Mesenchymal stem cell (in vitro differentiated cells and primary cell): ENCODE data around the gene IKZF5.

ENCODE experiments used
- DNase-seq: peaks from one replicate; pipeline ENCODE4 v3.0.0-alpha.2; 2013
- H2AFZ ChIP-seq: one replicate; pipeline ENCODE4 v1.6.1; 2013; ENCODE audit warnings: low read depth, mild to moderate bottlenecking, control low read depth, inconsistent platforms, low read length, moderate library complexity
- H2AK5ac ChIP-seq: 2 replicates; pipeline ENCODE4 v1.6.1; 2013; ENCODE audit warnings: low read length, moderate library complexity, mild to moderate bottlenecking, inconsistent platforms; ENCODE audit not compliant: severe bottlenecking
- H2BK120ac ChIP-seq: one replicate; pipeline ENCODE4 v1.6.1; 2013; ENCODE audit warnings: low read depth, mild to moderate bottlenecking, inconsistent platforms, low read length, moderate library complexity
- H2BK12ac ChIP-seq, 2 experiments: one replicate each; pipeline ENCODE4 v1.6.1; 2013; ENCODE audit warnings: inconsistent platforms in 2 of 2, low read length in 2 of 2, mild to moderate bottlenecking in 2 of 2, moderate library complexity in 2 of 2, control low read depth in 1 of 2
- H2BK15ac ChIP-seq: one replicate; pipeline ENCODE4 v1.6.1; 2013; ENCODE audit warnings: mild to moderate bottlenecking, low read depth, inconsistent platforms; ENCODE audit not compliant: poor library complexity, severe bottlenecking
- H2BK5ac ChIP-seq: 2 replicates; pipeline ENCODE4 v1.6.1; 2013; ENCODE audit warnings: low read depth, mild to moderate bottlenecking, low read length, control low read depth, inconsistent platforms; ENCODE audit not compliant: poor library complexity, severe bottlenecking
- H3K14ac ChIP-seq, 2 experiments: one replicate each; pipeline ENCODE4 v1.6.1; 2013; ENCODE audit warnings: inconsistent platforms in 2 of 2, low read length in 2 of 2, control low read depth in 1 of 2, mild to moderate bottlenecking in 1 of 2, moderate library complexity in 1 of 2
- H3K18ac ChIP-seq, 2 experiments: one replicate each; pipeline ENCODE4 v1.6.1; 2013; ENCODE audit warnings: inconsistent platforms in 2 of 2, low read length in 2 of 2, control low read depth in 1 of 2, low read depth in 1 of 2, mild to moderate bottlenecking in 1 of 2
- H3K23ac ChIP-seq, 2 experiments: one replicate each; pipeline ENCODE4 v1.6.1; 2013; ENCODE audit warnings: inconsistent platforms in 2 of 2, low read length in 2 of 2, mild to moderate bottlenecking in 2 of 2, moderate library complexity in 2 of 2, control low read depth in 1 of 2
- H3K27ac ChIP-seq: 2 replicates; pipeline ENCODE4 v1.5.1; 2013; ENCODE audit warnings: mild to moderate bottlenecking, moderate library complexity, low read length, control low read depth, inconsistent platforms; ENCODE audit not compliant: poor library complexity, severe bottlenecking
- H3K27me3 ChIP-seq, 2 experiments: 2 replicates each; pipeline versions ENCODE4 v1.6.1 to v1.7.0; 2013; ENCODE audit warnings: low read length in 2 of 2, mild to moderate bottlenecking in 2 of 2, moderate library complexity in 2 of 2, control low read depth in 1 of 2, inconsistent platforms in 1 of 2; ENCODE audit not compliant: control insufficient read depth in 1 of 2, insufficient read depth in 1 of 2
- H3K36me3 ChIP-seq, 2 experiments: 2 replicates each; pipeline versions ENCODE4 v1.6.1 to v1.7.0; 2013; ENCODE audit warnings: low read length in 2 of 2, control low read depth in 1 of 2, inconsistent platforms in 1 of 2, low read depth in 1 of 2, mild to moderate bottlenecking in 1 of 2; ENCODE audit not compliant: insufficient read depth in 2 of 2, control insufficient read depth in 1 of 2
- H3K4ac ChIP-seq, 2 experiments: one replicate each; pipeline ENCODE4 v1.6.1; 2013; ENCODE audit warnings: inconsistent platforms in 2 of 2, low read length in 2 of 2, mild to moderate bottlenecking in 2 of 2, moderate library complexity in 2 of 2, control low read depth in 1 of 2, low read depth in 1 of 2
- H3K4me1 ChIP-seq: 2 replicates; pipeline ENCODE4 v1.6.1; 2013; ENCODE audit warnings: low read depth, low read length, control low read depth; ENCODE audit not compliant: control insufficient read depth, insufficient read depth
- H3K4me2 ChIP-seq: 2 replicates; pipeline ENCODE4 v1.6.1; 2013; ENCODE audit warnings: low read length, mild to moderate bottlenecking, inconsistent platforms; ENCODE audit not compliant: poor library complexity, severe bottlenecking
- H3K4me3 ChIP-seq, 2 experiments: 2 replicates each; pipeline versions ENCODE4 v1.5.1 to v1.7.0; 2013; ENCODE audit warnings: low read length in 2 of 2, mild to moderate bottlenecking in 2 of 2, control low read depth in 1 of 2, low read depth in 1 of 2; ENCODE audit not compliant: insufficient read depth in 1 of 2
- H3K79me1 ChIP-seq: replicated peaks from 2 replicates; pipeline ENCODE4 v1.6.1; 2013; ENCODE audit warnings: mild to moderate bottlenecking, control low read depth, low read length, inconsistent platforms; ENCODE audit not compliant: poor library complexity, severe bottlenecking
- H3K9ac ChIP-seq: 2 replicates; pipeline ENCODE4 v1.7.0; 2013; ENCODE audit warnings: mild to moderate bottlenecking, low read length, moderate library complexity
- H3K9me3 ChIP-seq: 2 replicates; pipeline ENCODE4 v1.7.0; 2013; ENCODE audit warnings: mild to moderate bottlenecking, low read length; ENCODE audit not compliant: control insufficient read depth
- H4K8ac ChIP-seq: one replicate; pipeline ENCODE4 v1.6.1; 2013; ENCODE audit warnings: inconsistent platforms, mild to moderate bottlenecking, low read length, moderate library complexity
- H4K91ac ChIP-seq: one replicate; pipeline ENCODE4 v1.6.1; 2013; ENCODE audit warnings: mild to moderate bottlenecking, low read length, inconsistent platforms
- WGBS: methylation state at CpG from one replicate; pipeline ENCODE4 v1.1.7; 2013; ENCODE audit warnings: mixed read lengths; 5-methylcytosine and 5-hydroxymethylcytosine counted together

The IKZF5 gene

GRCh38 chr10:122988501-122988900 is 20.1 kb downstream of the IKZF5 start:
- no peak overlapping the region for H3K9ac ChIP-seq
- H3K18ac ChIP-seq: no peak overlapping the region
- H4K8ac ChIP-seq: no peak overlapping the region
- H3K4ac ChIP-seq: no peak overlapping the region
- H2AFZ ChIP-seq: no peak overlapping the region
- H2BK5ac ChIP-seq: no peak overlapping the region
- H3K36me3 ChIP-seq: peaks cover 5 to 38% of the 10 kb centered on the region in 2 experiments
- H3K9me3 ChIP-seq: no peaks in the 10 kb centered on the region
- DNase-seq: no peak
- no peak overlapping the region for H4K91ac ChIP-seq
- no peak overlapping the region for H3K27ac ChIP-seq
- no peak overlapping the region for H3K14ac ChIP-seq
- no peaks in the 10 kb centered on the region for H3K79me1 ChIP-seq
- H3K4me1 ChIP-seq: no peaks in the 10 kb centered on the region
- WGBS: no CpG with 5 or more reads among the region's 2 CpGs
- no peak overlapping the region for H2BK12ac ChIP-seq
- no peak overlapping the region for H3K23ac ChIP-seq
- no peaks in the 10 kb centered on the region for H3K27me3 ChIP-seq
- H2AK5ac ChIP-seq: no peak overlapping the region
- no peak overlapping the region for H3K4me2 ChIP-seq
- no peak overlapping the region for H2BK120ac ChIP-seq
- H2BK15ac ChIP-seq: no peak overlapping the region
- H3K4me3 ChIP-seq: no peak overlapping the region

- Histone ChIP-seq H4K91ac (no peak overlapping the region), H4K8ac (no peak overlapping the region), H3K79me1 (peaks cover 5% of the 10 kb centered on the region), H3K9ac (no peak overlapping the region), H2AK5ac (no peak overlapping the region), H3K4me1 (no peaks in the 10 kb centered on the region), H2BK5ac (no peak overlapping the region), H3K4me3 (no peak overlapping the region), H2BK120ac (no peak overlapping the region), H2BK15ac (no peak overlapping the region), H3K27me3 (no peaks in the 10 kb centered on the region), H2AFZ (no peak overlapping the region), H3K9me3 (no peaks in the 10 kb centered on the region), H2BK12ac (no peak overlapping the region), H3K4me2 (no peak overlapping the region), H3K27ac (no peak overlapping the region), H3K14ac (no peak overlapping the region), H3K18ac (no peak overlapping the region), H3K23ac (no peak overlapping the region), H3K36me3 (peaks cover 5 to 18% of the 10 kb centered on the region in 2 experiments), H3K4ac (no peak overlapping the region)
- DNase-seq: no peak
- WGBS: 93% methylated on average over 5 of the region's 6 CpGs
Measured at GRCh38 chr10:122986335-122986734, 22.3 kb downstream of the IKZF5 start.

GRCh38 chr10:122984708-122985107 is 23.9 kb downstream of the IKZF5 start:
- no peak overlapping the region for H3K18ac ChIP-seq
- H3K36me3 ChIP-seq: peaks cover 5 to 18% of the 10 kb centered on the region in 2 experiments
- no peak overlapping the region for H3K23ac ChIP-seq
- H3K4me1 ChIP-seq: peaks cover 2% of the 10 kb centered on the region
- H2BK15ac ChIP-seq: no peak overlapping the region
- no peak overlapping the region for H3K4me3 ChIP-seq
- H3K27ac ChIP-seq: no peak overlapping the region
- no peak overlapping the region for H3K4me2 ChIP-seq
- H4K91ac ChIP-seq: no peak overlapping the region
- DNase-seq: no peak
- no peak overlapping the region for H2BK12ac ChIP-seq
- no peak overlapping the region for H3K14ac ChIP-seq
- no peaks in the 10 kb centered on the region for H3K27me3 ChIP-seq
- H3K4ac ChIP-seq: no peak overlapping the region
- H3K79me1 ChIP-seq: peaks cover 5% of the 10 kb centered on the region
- H4K8ac ChIP-seq: no peak overlapping the region
- H2AK5ac ChIP-seq: no peak overlapping the region
- no peak overlapping the region for H2BK5ac ChIP-seq
- H3K9me3 ChIP-seq: no peaks in the 10 kb centered on the region
- H3K9ac ChIP-seq: no peak overlapping the region
- H2AFZ ChIP-seq: no peak overlapping the region
- WGBS: 99% methylated on average over 2 of the region's 2 CpGs
- no peak overlapping the region for H2BK120ac ChIP-seq

GRCh38 chr10:122983898-122984297 is 24.7 kb downstream of the IKZF5 start:
- Histone ChIP-seq H3K4me1 (peaks cover 2% of the 10 kb centered on the region), H4K91ac (no peak overlapping the region), H3K4me2 (no peak overlapping the region), H2BK120ac (no peak overlapping the region), H4K8ac (no peak overlapping the region), H3K27me3 (no peaks in the 10 kb centered on the region), H2BK15ac (no peak overlapping the region), H2BK12ac (no peak overlapping the region), H3K4me3 (no peak overlapping the region), H2BK5ac (no peak overlapping the region), H3K14ac (no peak overlapping the region), H3K4ac (no peak overlapping the region), H2AK5ac (no peak overlapping the region), H2AFZ (no peak overlapping the region), H3K9me3 (no peaks in the 10 kb centered on the region), H3K18ac (no peak overlapping the region), H3K23ac (no peak overlapping the region), H3K79me1 (peaks cover 5% of the 10 kb centered on the region), H3K36me3 (peaks cover 5 to 18% of the 10 kb centered on the region in 2 experiments), H3K9ac (no peak overlapping the region), H3K27ac (no peak overlapping the region)
- WGBS: 98% methylated on average over 6 of the region's 6 CpGs
- DNase-seq: no peak
